Measurements from ENCODE around the gene SOCS4. TPM values are rescaled to one million over a fixed set of nuclear protein-coding genes. Genes with fewer than 3 reads are reported as not detected.
"Not testable (repeated sequence)": the region's sequence is repeated elsewhere in the genome, so short reads cannot be mapped to it uniquely, and the experiment has no call there.

SOCS4 gene
- total RNA-seq, 1 donor from 2014 or later = 17.9 TPM

GRCh38 chr14:55028066-55028465 lies 1.0 kb downstream of the SOCS4 start:
- no peak overlapping the region for H3K27ac ChIP-seq
- TF ChIP-seq, protein P1, sequence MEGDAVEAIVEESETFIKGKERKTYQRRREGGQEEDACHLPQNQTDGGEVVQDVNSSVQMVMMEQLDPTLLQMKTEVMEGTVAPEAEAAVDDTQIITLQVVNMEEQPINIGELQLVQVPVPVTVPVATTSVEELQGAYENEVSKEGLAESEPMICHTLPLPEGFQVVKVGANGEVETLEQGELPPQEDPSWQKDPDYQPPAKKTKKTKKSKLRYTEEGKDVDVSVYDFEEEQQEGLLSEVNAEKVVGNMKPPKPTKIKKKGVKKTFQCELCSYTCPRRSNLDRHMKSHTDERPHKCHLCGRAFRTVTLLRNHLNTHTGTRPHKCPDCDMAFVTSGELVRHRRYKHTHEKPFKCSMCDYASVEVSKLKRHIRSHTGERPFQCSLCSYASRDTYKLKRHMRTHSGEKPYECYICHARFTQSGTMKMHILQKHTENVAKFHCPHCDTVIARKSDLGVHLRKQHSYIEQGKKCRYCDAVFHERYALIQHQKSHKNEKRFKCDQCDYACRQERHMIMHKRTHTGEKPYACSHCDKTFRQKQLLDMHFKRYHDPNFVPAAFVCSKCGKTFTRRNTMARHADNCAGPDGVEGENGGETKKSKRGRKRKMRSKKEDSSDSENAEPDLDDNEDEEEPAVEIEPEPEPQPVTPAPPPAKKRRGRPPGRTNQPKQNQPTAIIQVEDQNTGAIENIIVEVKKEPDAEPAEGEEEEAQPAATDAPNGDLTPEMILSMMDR (IDR thresholded peaks at IDR 0.05) = no peak
- DNase-seq = no peak
- H3K9me3 ChIP-seq = no peaks in the 10 kb centered on the region
- H3K36me3 ChIP-seq = peaks cover 9% of the 10 kb centered on the region
- ATAC-seq = no peak
- H3K4me3 ChIP-seq = peak overlapping the region; percentile 87
- no peaks in the 10 kb centered on the region for H3K27me3 ChIP-seq (ENCODE audit: low read depth)
- intact Hi-C loops (cut with DNase I) = no loop called here
- H3K4me1 ChIP-seq = peaks cover 50% of the 10 kb centered on the region

- TF ChIP-seq, protein P1 (IDR thresholded peaks at IDR 0.05) = no peak
- ATAC-seq (no peak), DNase-seq (no peak)
- intact Hi-C loops (cut with DNase I) = no loop called here
- H3K9me3 ChIP-seq = no peaks in the 10 kb centered on the region
- H3K27ac ChIP-seq = no peak overlapping the region
- H3K4me1 ChIP-seq = peaks cover 50% of the 10 kb centered on the region
- H3K36me3 ChIP-seq = peaks cover 9% of the 10 kb centered on the region
- peak overlapping the region; percentile 87 for H3K4me3 ChIP-seq
- H3K27me3 ChIP-seq (ENCODE audit: low read depth) = no peaks in the 10 kb centered on the region
These were observed 1.4 kb downstream of the SOCS4 start for GRCh38 chr14:55028476-55028875.

- Histone ChIP-seq H3K27me3 (ENCODE audit: low read depth) (no peaks in the 10 kb centered on the region), H3K27ac (no peak overlapping the region), H3K9me3 (no peaks in the 10 kb centered on the region), H3K36me3 (peaks cover 21% of the 10 kb centered on the region), H3K4me3 (no peak overlapping the region), H3K4me1 (peaks cover 41% of the 10 kb centered on the region)
- DNase-seq (no peak), ATAC-seq (no peak)
- intact Hi-C loops (cut with DNase I) = no loop called here
- TF ChIP-seq, protein P1 (IDR thresholded peaks at IDR 0.05) = no peak
These were observed 4.2 kb downstream of the SOCS4 start for GRCh38 chr14:55031190-55031589.

- ATAC-seq; H3K4me1 ChIP-seq; H3K27me3 ChIP-seq (ENCODE audit: low read depth); H3K4me3 ChIP-seq; DNase-seq; H3K27ac ChIP-seq; H3K9me3 ChIP-seq; intact Hi-C loops (cut with DNase I): not testable (repeated sequence)
- peaks cover 36% of the 10 kb centered on the region for H3K36me3 ChIP-seq
These were observed 11.0 kb downstream of the SOCS4 start for GRCh38 chr14:55037995-55038394.

DNA sequence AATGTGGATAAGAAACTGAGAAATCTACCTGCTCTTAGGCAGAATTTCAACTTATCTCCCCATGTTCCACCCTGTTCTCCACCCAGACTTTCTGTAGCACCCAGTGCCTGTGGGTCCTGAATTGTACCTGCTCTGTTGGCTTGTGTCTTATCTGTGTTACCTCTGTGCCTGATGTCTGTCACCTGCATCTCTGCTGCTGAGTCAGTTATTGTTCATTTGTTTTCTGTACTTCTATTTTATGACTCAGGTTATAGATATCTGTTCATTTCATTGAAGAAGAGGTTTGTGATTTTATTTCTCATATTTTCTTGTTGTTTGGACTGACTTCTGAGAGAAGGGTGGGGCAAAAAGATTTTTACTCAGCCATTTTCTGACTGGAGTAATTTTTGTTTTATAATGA lies 11.7 kb downstream of the SOCS4 start:
- H3K36me3 ChIP-seq = peaks cover 43% of the 10 kb centered on the region
- TF ChIP-seq, protein P1 (IDR thresholded peaks at IDR 0.05) = no peak
- H3K4me1 ChIP-seq = no peaks in the 10 kb centered on the region
- intact Hi-C loops (cut with DNase I) = no loop called here
- ATAC-seq (no peak), DNase-seq (no peak)
- H3K27ac ChIP-seq = no peak overlapping the region
- H3K9me3 ChIP-seq = no peaks in the 10 kb centered on the region
- H3K27me3 ChIP-seq (ENCODE audit: low read depth) = no peaks in the 10 kb centered on the region
- H3K4me3 ChIP-seq = no peak overlapping the region

GRCh38 chr14:55043528-55043927 lies 16.5 kb downstream of the SOCS4 start:
- Histone ChIP-seq H3K27ac (no peak overlapping the region), H3K27me3 (ENCODE audit: low read depth) (no peaks in the 10 kb centered on the region), H3K4me3 (no peak overlapping the region), H3K9me3 (no peaks in the 10 kb centered on the region), H3K36me3 (peaks cover 25% of the 10 kb centered on the region), H3K4me1 (no peaks in the 10 kb centered on the region)
- TF ChIP-seq, protein P1 (IDR thresholded peaks at IDR 0.05) = no peak
- intact Hi-C loops (cut with DNase I) = no loop called here
- DNase-seq (no peak), ATAC-seq (no peak)
